HFF-Myc (cell line): ENCODE results near the gene EMB.
"Not testable (repeated sequence)": the region's sequence is repeated elsewhere in the genome, so short reads cannot be mapped to it uniquely, and the experiment has no call there.

ENCODE experiments used
- DNase-seq: peaks from one replicate; pipeline ENCODE4 v3.0.0-alpha.2; 2011; ENCODE audit warnings: low read depth; ENCODE audit errors: extremely low read depth
- H3K4me3 ChIP-seq: replicated peaks from 2 replicates; pipeline ENCODE4 v1.5.1; 2011; ENCODE audit warnings: low read depth, mild to moderate bottlenecking, control low read depth, low read length
- TF ChIP-seq, protein P1 (sequence below): IDR thresholded peaks from 2 replicates; pipeline ENCODE4 v1.5.1; 2012; ENCODE audit warnings: mild to moderate bottlenecking, low read depth, low read length, control low read depth; ENCODE audit errors: missing control alignments

The EMB gene

DNA sequence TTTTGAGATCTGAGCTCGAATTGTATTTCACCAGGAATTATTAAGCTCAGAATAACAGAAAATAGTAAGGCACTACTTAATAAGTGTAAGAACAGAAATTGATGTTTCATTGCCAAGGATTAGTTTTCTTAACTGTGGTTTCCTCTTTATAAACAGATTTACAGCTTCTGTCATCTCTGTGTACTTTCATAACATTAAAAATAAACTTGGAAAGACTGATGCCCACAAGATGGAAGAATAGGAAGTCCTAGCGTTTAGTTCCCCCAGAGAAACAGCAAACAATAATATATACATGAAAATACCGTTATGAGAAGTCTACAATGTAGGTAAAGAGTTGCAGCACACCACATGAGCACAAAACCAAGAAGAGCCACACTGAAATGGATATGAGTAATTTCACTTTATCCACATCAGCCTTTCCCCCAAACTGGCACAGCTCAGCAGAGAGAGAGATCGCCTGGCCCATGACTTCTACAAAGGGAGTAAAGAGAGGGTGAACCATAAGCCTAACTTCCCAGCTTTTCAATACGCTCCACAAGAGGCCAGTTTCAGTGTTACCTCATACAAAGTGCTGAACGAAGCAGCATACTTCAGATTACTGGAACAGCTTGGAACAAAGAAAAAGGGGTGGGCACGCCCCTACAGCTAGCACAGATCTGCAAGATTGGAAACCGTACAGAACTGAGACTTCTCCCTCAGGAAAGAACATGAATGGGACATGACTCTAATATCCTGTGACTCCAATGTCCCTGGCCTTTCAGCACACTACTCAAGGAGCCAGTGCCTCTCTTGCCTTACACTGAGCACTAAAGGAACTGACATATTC lies 75.4 kb downstream of the EMB start:
- H3K4me3 ChIP-seq = no peak overlapping the region
- DNase-seq = no peak
- TF ChIP-seq, protein P1, sequence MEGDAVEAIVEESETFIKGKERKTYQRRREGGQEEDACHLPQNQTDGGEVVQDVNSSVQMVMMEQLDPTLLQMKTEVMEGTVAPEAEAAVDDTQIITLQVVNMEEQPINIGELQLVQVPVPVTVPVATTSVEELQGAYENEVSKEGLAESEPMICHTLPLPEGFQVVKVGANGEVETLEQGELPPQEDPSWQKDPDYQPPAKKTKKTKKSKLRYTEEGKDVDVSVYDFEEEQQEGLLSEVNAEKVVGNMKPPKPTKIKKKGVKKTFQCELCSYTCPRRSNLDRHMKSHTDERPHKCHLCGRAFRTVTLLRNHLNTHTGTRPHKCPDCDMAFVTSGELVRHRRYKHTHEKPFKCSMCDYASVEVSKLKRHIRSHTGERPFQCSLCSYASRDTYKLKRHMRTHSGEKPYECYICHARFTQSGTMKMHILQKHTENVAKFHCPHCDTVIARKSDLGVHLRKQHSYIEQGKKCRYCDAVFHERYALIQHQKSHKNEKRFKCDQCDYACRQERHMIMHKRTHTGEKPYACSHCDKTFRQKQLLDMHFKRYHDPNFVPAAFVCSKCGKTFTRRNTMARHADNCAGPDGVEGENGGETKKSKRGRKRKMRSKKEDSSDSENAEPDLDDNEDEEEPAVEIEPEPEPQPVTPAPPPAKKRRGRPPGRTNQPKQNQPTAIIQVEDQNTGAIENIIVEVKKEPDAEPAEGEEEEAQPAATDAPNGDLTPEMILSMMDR = no peak

DNA sequence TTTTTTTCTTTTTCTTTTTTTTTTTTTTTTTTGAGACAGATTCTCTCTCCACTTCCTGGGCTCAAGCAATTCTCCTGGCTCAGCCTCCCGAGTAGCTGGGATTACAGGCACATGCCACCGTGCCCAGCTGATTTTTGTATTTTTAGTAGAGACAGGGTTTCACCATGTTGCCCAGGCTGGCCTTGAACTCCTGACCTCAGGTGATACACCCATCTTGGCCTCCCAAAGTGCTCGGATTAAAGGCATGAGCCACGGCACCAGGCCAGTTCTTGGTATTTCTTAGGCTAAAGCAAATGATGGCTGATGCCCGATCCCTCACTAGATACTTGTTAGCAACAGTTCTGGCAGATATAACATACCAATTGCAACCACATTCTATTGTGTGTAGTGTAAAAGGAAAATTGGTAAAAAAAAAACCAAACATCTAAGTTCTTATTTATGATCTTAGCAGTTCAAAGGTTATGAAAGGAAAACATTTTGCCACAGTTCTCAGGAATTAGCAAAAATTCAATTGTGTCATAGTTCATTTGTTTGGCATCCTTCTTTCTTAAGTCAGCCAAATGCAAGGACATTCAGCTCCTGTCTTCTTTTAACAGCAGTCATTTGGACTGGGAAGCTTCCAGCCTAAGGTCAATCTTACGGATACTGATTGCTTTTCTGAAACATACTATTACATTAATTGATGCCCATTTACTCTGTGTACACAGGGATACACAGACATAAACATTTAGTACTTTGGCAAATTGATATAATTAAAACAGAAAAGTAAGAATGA lies 76.4 kb downstream of the EMB start:
- DNase-seq, H3K4me3 ChIP-seq: not testable (repeated sequence)

DNA sequence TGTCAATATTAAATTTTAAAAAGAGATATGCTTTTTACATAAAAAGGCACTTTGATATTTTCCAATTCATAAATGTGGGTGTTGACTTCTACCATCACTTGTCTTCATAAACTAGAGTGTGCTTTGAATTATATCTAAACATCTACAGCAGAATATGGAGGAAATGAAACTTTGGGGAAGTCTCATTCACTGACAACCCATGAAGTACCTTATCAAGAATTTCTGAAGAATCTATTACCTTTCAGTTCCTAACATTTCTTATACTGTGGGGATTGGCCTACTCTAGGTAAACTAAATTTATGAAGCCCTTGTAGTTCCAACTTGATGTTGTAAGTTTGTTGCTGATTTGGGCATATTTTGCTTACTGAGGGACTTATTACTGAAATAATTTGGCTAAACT lies 81.9 kb downstream of the EMB start:
- TF ChIP-seq, protein P1 = no peak
- no peak overlapping the region for H3K4me3 ChIP-seq
- DNase-seq = no peak

- TF ChIP-seq, protein P1 = no peak
- no peak overlapping the region for H3K4me3 ChIP-seq
- no peak for DNase-seq
These were observed 88.7 kb downstream of the EMB start for GRCh38 chr5:50352382-50352781.
